Stimulated activated CD8-positive, alpha-beta memory T cell treated with anti-CD3 and anti-CD28 coated beads, Interleukin-7, amount 100 ng/mL, for 24 hours (primary cell): ENCODE results near the gene SRD5A3.

Source experiments
- DNase-seq: peaks from one replicate; pipeline ENCODE4 v3.0.0-alpha.2; 2020; ENCODE audit warnings: low read depth

The SRD5A3 gene

GRCh38 chr4:55345980-55346850 is at the start of gene SRD5A3:
Gene SRD5A3, plus strand, starts transcription at chr4:55346242. Its CDS starts 95 bp downstream, at chr4:55346337.
- peak; percentile 72 for DNase-seq

DNA sequence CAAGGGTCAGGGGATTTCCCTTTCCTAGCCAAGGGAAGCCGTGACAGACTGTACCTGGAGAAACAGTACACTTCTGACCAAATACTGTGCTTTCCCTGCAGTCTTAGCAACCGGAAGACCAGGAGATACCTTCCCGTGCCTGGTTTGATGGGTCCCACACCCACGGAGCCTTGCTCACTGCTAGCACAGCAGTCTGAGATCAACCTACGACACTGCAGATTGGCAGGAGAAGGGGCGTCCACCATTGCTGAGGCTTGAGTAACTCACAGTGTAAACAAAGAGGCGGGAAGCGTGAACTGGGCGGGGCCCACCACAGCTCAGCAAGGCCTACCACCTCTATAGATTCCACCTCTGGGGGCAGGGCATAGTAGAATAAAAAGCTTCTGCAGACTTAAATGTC is 48.7 kb upstream of the SRD5A3 start:
- DNase-seq, result no peak

GRCh38 chr4:55303760-55304165 is 42.3 kb upstream of the SRD5A3 start:
- no peak for DNase-seq

GRCh38 chr4:55304303-55304702 is 41.7 kb upstream of the SRD5A3 start:
- no peak for DNase-seq

DNA sequence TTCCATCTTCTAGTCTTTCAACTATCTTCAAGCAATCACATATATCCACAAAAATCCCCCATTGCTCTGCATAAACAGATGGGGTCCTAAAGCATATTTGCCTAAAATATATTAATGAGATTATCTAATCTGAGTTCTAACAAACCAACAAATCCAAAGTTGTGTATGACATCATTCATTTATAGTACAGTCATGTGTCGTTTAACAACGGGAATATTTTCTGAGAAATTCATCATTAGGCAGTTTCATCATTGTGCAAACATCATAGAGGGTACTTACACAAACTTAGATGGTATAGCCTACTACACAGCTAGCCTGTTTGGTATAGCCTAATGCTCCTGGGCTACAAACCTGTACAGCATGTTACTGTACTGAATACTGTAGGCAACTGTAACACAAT is 38.0 kb upstream of the SRD5A3 start:
- DNase-seq, result no peak

DNA sequence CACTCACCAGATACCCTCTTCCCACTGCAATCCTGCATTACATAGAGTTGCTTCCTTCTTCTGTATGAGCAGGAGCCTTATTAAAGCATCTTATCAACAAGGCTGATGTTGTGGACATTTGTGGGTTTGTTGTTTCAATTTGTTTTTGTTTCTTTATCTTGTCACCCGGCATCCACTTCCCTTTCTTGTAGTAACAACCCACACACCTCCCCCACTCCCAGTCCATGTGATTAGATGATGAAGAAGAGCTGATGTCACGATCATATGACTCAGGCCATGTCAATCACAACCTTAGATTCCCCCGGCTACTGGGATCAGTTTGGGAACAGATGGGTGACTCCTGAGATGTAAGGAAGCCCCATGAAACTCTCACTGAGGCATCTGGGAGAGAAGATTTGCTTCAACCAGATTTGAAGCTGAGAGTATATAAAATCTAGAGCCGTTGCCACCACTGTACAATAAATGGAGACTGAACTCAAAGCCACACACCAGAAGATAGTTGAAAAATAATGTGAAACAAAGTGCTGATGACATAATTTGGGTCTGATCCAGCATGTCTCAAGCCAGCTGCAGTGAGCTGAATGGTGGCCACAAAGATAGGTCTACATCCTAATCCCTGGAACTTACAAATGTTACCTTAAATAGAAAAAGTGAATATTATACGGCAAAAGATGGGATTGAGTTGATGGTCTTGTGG is 34.1 kb upstream of the SRD5A3 start:
- no peak for DNase-seq

- peak; percentile 8 for DNase-seq
Observed at GRCh38 chr4:55312489-55313101, 33.4 kb upstream of the SRD5A3 start.

DNA sequence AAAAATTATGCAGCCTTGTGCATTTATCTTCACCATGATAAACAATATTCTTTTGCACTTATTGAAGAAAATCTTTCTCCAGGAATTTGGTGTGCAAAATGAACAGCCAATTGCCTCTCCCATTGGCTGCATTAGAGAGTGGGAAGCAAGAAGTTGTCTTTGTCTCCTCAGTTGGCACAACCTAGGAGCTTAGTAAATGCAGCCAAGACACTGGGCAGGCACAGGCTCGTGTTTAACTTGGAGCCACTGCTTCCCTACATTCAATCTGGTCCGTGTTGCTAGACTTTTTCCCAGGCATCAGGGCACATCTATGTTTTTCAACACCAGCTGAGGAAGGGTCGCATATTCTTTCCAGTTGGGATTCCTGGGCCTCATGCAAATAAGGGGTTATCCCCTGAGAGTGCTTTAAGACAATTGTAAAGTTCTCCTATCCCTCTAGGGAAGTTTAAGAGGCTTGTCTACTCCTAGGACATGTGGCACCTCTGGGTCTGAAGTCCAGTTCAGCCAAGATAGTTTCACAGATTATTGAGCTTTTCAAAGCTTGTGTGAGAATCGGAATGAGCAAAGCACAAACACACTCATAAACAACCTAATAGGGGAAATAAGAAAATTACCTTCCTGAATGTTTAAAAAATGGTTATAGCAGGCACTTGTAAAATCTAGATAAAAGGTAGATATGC is 31.8 kb upstream of the SRD5A3 start:
- DNase-seq, result no peak

DNA sequence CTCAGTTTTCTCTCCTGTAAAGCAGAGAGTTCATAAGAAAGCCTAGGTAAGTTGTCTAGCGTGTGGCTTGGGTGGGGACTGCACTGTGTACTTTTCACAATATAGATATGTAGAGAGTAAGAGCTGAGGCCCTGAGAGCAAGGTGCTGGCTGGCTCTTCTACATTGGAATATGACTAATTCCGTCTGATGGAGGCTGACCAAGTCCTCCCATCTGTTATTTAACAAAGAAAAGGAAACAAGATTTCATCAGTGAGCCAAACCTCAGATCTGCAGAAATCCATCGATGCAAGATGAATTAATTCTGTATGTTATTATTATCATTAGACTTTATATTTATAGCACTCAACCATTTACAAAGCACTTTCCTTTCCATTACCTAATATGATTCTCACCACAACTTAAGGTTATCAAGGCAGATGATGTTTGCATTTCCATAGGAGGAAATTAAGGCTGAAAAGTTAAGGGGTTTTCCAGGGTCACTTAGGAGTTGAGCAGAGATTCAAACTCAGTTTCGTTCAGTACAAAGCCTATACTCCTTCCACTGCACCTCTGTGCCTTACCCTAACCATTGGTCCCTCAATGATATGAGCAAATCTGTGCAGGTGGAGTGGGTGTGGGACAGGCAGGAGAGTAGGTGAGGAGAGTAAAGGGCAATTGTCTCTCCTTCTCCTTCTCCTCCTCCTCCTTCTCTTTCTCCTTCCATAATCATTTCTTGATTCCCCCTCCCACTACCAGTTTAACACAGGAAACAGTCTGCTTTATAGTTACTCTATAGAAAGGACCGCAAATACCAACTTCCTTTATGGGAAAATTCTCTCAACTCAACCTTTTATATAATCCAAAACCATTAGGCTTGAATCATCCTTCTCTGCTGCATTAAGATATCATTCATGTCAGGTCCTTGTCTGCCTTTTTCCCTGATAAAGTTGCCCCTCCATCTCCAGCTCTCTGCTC is 27.6 kb upstream of the SRD5A3 start:
- no peak for DNase-seq

- peak; percentile 26 for DNase-seq
Observed at GRCh38 chr4:55321707-55322264, 24.3 kb upstream of the SRD5A3 start.

DNA sequence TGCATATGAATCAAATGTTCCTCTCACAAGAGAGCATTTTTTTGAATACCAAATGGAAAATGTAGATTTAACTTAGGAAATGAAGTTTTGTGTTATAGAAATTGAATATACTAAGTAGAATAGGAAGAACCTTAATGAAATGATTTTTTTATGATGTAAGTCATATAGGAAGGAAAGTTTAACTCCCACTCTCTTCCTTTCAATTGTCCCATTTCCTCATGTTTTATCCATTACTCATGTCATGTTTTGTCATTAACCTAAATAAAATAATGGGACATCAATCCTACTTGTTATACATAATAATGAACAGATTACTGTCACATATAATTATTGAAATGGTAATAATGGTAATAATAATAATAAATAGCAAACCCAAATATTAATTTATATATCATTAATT is 22.7 kb upstream of the SRD5A3 start:
- DNase-seq, result no peak

GRCh38 chr4:55326629-55327028 is 19.4 kb upstream of the SRD5A3 start:
- no peak for DNase-seq

DNA sequence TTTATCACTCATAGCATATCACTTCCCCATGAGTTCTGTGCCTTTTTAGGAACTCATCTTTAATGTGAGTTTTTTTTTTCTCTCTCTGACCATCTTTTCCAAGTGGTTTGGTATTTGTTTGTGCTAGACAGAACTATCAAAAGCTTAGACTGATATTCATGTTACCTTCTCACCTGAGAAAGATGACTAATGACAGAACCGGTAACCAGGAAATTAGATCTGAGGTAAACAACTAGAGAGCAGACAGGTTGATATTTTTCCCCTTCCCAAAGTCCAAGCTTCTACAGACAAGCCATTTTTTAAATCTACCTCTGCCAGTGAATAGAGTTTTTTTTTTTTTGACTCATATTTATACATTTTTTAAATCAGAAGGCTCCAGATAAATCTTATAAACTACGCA is 17.0 kb upstream of the SRD5A3 start:
- DNase-seq, result no peak

DNA sequence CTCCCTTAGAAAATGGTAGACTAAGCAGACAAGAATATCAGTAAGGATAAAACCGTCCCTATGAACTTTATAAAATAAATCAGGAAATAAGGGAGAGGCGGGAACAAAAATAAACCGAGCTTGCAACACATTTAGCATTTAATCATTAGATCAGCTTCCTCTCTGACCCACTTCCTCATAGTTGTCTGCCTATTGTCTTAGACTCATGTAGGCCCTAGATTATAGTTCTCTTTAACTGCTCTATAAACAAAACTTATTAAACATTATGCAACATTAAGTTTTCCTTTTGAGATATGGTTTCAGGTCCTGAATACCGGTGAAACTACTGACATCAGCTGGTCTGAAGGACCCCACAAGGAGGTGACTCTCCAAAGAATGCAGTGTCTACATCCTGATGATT is 15.8 kb upstream of the SRD5A3 start:
- no peak for DNase-seq

DNA sequence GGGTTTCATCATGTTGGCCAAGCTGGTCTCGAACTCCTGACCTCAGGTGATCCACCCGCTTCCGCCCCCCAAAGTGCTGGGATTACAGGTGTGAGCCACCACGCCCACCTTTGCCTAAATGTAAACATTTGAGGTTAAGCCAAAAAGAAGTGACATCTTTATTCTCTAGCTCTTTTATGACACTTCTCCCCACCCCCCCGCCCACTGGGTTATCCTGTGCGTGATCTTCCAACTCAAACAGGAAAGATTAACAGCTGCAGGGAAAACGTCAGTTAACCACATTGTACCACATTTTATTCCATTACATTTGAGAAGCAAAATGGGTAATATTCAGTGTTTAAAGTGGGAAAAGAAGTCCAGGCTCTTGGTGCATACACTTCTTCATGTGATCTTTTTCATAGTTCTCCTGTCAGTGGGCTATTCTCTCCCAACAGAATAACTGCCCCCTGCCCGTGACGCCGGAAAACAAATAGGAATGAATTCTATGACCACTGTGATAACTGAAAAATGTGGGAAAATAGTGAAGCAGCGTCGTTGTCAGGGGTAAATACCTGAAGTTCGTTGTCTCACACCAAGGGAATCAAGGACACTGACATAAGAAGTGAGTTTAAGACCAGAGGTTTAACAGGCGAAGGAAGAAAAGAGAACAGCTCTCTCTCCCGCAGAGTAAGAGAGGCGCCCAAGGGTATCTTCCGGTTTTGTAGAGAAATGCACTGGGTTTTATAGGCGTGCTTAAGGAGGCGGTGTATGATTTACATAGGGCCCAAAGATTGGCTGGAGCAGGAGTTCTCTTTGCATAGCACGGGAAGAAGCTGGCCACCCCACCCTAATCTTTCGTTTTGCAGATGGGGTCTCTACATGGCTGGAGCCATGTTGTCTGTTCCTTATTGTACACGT is 9.7 kb upstream of the SRD5A3 start:
- DNase-seq, result no peak

DNA sequence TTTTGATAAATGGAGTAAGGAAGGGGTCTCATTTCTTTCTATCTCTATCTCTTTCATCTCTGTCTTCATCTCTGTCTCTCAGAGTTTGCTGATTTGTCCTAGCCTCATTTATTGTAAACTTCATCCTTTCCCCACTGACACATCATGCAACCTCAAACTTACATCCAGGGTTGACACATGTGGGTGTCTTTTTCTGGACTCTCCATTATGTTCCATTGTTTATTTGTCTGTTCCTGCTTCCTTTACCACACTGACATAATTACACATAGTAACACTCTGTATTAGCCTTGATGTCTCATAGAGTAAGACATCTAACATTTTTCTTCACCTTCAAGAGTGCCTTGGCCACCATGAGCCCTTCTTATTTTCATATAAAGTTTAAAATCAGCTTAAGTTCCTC is 8.1 kb upstream of the SRD5A3 start:
- no peak for DNase-seq

DNA sequence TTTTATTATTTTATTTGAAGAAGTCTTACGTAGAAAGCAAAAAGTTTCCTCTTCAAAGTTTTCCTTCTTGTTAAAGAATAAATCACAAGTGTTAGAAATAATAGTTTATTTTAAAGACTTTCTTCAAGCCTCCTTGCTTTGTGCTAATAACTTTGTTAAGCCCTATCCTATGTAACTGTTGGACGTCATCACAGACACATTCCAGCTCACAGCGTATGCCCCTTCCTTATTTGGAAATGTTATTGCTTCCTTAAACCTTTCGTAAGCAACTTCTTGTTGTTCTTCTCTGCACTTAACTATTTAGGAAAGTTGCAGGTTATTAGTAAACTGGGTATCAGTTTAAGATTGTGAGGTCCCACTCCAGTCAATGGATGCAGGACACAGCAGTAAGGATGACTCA is 7.6 kb upstream of the SRD5A3 start:
- DNase-seq, result no peak

GRCh38 chr4:55340266-55340665 is 5.8 kb upstream of the SRD5A3 start:
- no peak for DNase-seq

- no peak for DNase-seq
Observed at GRCh38 chr4:55343887-55344286, 2.2 kb upstream of the SRD5A3 start.

GRCh38 chr4:55345054-55345453 is 988 bp upstream of the SRD5A3 start:
- DNase-seq, result no peak
